T-helper 9 cell (primary cell): ENCODE data around the gene DRICH1.
"Not testable (repeated sequence)": the region's sequence is repeated elsewhere in the genome, so short reads cannot be mapped to it uniquely, and the experiment has no call there.

Source experiments
- DNase-seq: peaks from one replicate; pipeline ENCODE4 v3.0.0-alpha.2; 2020
- total RNA-seq, 2 donors: gene quantifications; one replicate each; lab custom pipeline; 2026; lab: John Stamatoyannopoulos, UW

Gene DRICH1
- 0.97 to 1.3 reads per million in 2 donors for total RNA-seq

GRCh38 chr22:23632178-23632577 is at the start of gene DRICH1:
TSS of gene DRICH1 (minus strand) at chr22:23632321. CDS start at chr22:23632023, 298 bp downstream.
- DNase-seq: no peak

GRCh38 chr22:23681026-23681809 is 49.1 kb upstream of the DRICH1 start:
- no peak for DNase-seq

GRCh38 chr22:23678133-23678532 is 46.0 kb upstream of the DRICH1 start:
- DNase-seq: no peak

- DNase-seq: no peak
These were observed 45.5 kb upstream of the DRICH1 start for GRCh38 chr22:23677701-23677995.

GRCh38 chr22:23676841-23677700 is 45.0 kb upstream of the DRICH1 start:
- not testable (repeated sequence) for DNase-seq

- no peak for DNase-seq
These were observed 43.6 kb upstream of the DRICH1 start for GRCh38 chr22:23675502-23676415.

- DNase-seq: not testable (repeated sequence)
These were observed 42.9 kb upstream of the DRICH1 start for GRCh38 chr22:23674886-23675501.

- DNase-seq: no peak
These were observed 41.9 kb upstream of the DRICH1 start for GRCh38 chr22:23673826-23674690.

GRCh38 chr22:23673050-23673620 is 41.0 kb upstream of the DRICH1 start:
- no peak for DNase-seq

- DNase-seq: not testable (repeated sequence)
These were observed 40.4 kb upstream of the DRICH1 start for GRCh38 chr22:23672307-23673049.

GRCh38 chr22:23671387-23671786 is 39.3 kb upstream of the DRICH1 start:
- DNase-seq: not testable (repeated sequence)

GRCh38 chr22:23670378-23671295 is 38.5 kb upstream of the DRICH1 start:
- no peak for DNase-seq

GRCh38 chr22:23660381-23660780 is 28.3 kb upstream of the DRICH1 start:
- not testable (repeated sequence) for DNase-seq

- no peak for DNase-seq
These were observed 25.6 kb upstream of the DRICH1 start for GRCh38 chr22:23657727-23658126.

- DNase-seq: no peak
These were observed 23.9 kb upstream of the DRICH1 start for GRCh38 chr22:23655891-23656475.

GRCh38 chr22:23652711-23653110 is 20.6 kb upstream of the DRICH1 start:
- no peak for DNase-seq

- DNase-seq: no peak
These were observed 20.2 kb upstream of the DRICH1 start for GRCh38 chr22:23652286-23652685.

GRCh38 chr22:23651676-23652075 is 19.6 kb upstream of the DRICH1 start:
- DNase-seq: no peak

GRCh38 chr22:23649071-23649501 is 17.0 kb upstream of the DRICH1 start:
- DNase-seq: no peak
